CD1c-positive myeloid dendritic cell (primary cell): ENCODE measurements around the gene TNIP3.
A peak's percentile ranks its signal among the peaks of the same experiment; 100 is the strongest.

Experiments
- DNase-seq: peaks from one replicate; pipeline ENCODE4 v3.0.0-alpha.2; 2016; ENCODE audit errors: extremely low spot score

The TNIP3 gene, protein sequence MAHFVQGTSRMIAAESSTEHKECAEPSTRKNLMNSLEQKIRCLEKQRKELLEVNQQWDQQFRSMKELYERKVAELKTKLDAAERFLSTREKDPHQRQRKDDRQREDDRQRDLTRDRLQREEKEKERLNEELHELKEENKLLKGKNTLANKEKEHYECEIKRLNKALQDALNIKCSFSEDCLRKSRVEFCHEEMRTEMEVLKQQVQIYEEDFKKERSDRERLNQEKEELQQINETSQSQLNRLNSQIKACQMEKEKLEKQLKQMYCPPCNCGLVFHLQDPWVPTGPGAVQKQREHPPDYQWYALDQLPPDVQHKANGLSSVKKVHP

GRCh38 chr4:121164291-121164690 is at the start of gene TNIP3:
Gene TNIP3 (minus strand): TSS chr4:121164321. CDS start chr4:121164125, 196 bp downstream.
- peak; percentile 77 for DNase-seq

DNA sequence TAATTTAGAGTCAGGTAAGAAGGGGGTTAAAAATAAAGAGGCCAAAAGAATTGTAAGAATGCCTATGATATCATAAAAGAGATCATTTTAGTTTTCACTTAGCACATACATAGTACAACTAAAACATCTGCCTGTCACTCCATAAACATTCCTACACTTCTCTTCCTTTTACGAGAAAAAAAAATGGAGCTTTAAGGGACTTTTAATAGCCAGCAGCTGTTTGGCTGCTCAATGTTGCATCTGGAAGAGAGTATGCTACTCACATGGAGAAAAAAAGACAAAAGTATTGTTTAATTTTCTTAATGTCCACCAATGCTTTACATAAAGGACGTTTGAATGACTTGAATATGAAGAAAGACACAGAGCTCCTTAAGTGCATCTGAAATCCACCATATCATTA is 48.7 kb upstream of the TNIP3 start:
- no peak for DNase-seq

- no peak for DNase-seq
These were observed 45.0 kb upstream of the TNIP3 start for GRCh38 chr4:121209171-121209570.

- DNase-seq = no peak
These were observed 44.3 kb upstream of the TNIP3 start for GRCh38 chr4:121208244-121209007.

DNA sequence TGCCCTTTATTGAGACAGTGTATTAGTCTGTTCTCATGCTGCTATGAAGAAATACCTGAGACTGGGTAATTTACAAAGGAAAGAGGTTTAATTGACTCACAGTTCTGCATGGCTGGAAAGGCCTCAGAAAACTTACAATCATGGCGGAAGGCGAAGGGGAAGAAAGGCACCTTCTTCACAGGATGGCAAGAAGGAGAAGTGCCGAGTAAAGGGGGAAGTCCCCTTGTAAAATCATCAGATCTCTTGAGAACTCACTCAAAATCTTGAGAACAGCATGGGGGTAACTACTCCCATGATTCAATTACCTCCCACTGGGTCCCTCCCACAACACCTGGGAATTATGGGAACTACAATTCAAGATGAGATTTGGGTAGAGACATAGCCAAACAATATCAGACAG is 41.7 kb upstream of the TNIP3 start:
- DNase-seq = peak; percentile 21

DNA sequence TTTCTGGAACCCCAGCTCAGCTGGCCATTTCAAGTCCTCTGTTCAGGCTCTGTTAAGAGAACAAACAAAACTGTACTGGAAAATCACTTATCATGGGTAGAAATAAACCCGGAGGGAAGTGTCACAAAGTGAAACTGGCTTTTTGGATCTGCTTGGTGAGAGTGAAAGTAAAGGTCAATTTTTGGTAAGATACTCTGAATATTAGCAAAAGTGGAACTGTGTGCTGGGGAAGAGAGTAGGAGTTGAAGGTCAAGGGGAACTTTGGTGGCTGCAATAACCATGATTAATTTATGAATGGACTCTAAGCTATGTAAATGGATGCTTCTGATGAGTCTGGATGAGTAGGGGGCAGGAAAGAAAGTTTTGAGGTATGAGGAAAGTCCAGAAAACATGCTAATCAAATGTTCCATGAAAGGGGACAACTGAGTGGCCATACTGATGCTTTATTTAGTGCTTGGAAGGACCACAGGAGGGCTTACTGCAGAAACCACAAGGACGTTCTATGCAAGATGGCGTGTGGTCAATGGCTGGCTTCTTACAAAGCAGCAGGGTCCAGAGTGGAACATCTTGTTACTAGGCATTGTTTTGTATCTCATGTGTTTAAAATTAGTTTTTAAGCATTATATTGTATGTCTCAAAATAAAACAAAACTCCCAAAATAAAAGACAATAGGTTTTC is 36.8 kb upstream of the TNIP3 start:
- peak; percentile 82 for DNase-seq

DNA sequence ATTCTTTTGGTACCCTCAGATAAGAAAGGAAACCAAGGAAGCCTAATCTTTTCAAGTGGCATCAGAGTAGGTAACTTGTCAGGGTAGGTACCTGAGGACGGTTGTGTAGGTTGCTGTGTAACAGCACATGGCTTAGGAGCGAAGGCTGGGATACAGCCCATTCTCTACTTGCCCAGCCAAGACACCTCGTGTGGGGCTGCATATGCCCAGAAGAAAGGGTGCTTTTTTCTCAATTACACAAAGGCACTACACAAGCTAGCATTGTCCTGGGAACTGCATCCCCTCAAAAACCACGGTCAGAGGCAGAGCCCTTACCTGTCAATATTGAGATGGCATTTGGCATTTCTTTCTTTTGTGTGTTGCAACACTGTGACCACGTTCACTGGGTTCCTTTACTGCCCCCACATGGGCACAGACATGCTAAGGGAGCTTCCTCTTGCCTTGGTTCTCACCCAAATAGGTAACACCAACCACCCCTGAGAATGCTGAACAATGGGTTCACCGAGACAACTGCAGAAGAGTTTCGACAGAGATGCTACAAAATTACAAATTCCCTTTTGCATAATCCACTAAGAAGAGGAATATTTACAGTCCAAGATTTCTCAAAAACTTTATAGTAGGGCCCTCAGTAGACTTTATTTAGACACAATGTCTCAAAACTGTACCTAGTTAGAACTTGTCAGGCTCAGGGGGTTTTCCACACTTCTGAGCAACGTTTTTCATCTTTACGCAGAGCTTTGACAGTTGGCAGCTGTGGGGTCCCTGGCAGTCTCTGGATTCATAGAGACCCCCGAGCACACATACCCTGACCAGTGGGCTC is 35.8 kb upstream of the TNIP3 start:
- DNase-seq = peak; percentile 47

DNA sequence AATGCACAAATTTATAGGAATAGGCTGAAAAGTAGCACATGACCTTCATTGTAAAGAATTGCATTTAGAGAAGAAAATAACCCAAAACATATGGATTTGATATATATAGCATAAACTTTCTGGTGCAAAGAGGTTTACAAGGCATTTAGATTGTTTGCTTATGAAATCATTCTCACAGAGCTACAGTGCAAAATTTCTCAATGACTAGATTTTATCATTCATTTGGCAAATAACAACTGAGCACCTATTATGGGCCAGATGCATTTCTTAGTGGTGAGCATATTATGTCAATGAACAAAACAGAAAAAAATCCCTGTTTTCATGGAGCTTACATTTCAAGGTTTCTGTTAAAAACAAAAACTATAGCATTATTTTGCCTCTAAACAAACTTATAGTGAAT is 34.1 kb upstream of the TNIP3 start:
- no peak for DNase-seq

GRCh38 chr4:121195649-121196048 is 31.5 kb upstream of the TNIP3 start:
- DNase-seq = no peak

GRCh38 chr4:121192480-121192879 is 28.4 kb upstream of the TNIP3 start:
- DNase-seq = peak; percentile 67

DNA sequence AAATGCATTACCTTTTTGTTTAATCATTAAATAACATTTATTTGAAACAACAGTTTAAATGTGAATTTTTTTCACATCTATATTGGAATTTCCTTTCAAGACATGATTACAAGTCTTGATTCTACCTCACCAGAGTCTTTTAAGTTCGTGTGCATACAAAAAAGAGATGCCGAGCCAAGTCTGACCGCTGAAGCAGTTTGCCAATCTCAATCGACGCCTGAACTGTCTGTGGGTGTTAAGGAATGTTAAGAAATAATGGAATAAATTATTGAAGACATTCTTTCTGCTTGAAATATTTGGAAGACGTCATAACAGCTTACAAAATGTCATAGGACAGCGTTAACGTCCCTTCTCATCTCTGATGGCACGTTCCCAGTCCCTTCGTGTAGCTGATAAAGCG is 27.9 kb upstream of the TNIP3 start:
- DNase-seq = no peak

DNA sequence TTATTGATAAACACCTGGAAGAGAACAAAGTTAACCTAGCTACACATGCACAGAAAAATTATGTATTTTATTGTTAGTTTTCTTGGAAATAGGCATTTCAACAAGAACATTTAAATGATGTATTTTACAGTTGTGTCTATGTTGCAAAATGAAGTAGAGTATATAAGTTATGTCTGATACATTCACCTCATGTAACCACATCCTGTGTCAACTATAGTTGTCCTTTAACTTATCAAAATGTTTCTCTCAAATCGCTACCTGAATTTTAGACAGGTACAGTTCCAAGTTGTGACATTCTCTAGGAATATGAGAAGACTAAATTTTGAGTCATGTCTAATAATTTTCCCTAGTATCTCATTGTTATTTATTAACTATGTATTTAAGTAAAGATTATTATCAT is 27.2 kb upstream of the TNIP3 start:
- no peak for DNase-seq

DNA sequence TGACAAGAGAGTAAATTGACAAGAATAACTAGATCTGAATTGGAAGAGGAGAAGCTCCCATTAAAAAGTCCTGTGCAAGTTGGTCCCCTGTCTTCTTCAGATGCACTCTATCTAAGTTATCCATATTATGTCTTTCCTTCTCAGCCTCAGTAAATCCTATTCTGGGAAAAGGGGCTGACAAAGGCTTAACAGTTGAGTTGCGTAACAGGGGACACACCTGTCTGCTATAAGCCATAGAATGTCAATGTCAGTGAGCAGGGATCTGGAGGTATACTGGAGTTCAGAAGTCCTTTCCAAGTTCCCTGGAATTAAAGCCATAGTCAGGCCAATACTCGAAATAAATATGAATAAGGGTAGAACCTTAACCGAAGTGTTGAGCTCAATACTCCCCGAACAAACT is 26.3 kb upstream of the TNIP3 start:
- DNase-seq = no peak

GRCh38 chr4:121189326-121190215 is 25.4 kb upstream of the TNIP3 start:
- DNase-seq = no peak

DNA sequence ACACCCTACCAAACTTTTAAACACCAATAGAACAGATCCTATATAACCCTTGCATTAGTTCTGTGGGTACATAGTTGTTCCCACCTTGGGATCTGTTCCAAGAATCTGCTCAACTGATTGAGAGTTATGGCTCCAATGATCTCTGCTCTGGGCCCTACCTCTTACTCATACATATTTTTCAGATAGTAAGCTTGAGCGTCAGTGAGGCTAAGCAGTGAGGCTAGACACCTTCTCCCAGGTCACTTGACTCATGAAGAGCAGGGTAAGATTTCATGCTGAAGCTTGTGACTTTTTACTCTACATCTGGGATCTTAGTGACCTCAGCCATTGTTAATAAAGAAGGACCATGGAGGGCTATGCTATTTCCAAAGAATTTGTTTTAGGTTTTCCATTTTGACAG is 23.1 kb upstream of the TNIP3 start:
- DNase-seq = no peak

DNA sequence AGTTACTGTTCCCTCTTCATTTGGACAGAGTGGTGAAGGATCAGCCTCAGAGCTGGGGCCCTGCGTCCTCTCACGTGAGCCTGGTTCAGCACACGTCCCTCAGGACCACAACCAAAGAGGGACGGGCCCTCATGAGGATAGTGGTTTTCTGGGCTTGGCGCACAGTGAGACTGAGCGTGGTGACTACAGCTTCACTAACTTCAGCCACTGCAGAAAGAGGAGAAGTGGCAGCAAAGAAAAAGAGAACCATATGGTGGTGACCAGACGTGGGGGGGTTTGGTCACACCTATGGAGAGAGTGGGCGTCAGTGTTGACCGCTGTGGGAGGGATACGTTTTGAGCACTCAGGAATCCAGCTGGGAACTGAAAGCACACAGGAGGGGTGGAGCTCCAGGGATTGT is 21.8 kb upstream of the TNIP3 start:
- peak; percentile 64 for DNase-seq

DNA sequence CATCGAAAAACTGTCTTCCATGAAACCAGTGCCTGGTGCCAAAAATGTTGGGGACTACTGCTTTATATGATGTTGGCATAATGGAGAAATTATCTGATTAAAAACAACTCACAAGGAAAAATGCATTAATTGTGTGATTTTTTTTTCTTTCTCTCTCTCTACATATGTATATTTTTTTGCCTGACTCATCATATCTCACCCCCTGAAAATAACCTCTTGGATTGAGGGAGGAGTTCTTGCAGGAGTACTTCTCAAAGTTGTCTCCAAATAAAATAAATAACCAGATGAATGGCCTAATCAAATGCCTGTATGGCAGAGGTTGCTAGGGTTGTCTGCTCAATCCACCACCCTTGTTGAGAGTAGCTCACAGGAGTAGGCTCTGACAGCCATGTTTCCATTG is 19.9 kb upstream of the TNIP3 start:
- no peak for DNase-seq

DNA sequence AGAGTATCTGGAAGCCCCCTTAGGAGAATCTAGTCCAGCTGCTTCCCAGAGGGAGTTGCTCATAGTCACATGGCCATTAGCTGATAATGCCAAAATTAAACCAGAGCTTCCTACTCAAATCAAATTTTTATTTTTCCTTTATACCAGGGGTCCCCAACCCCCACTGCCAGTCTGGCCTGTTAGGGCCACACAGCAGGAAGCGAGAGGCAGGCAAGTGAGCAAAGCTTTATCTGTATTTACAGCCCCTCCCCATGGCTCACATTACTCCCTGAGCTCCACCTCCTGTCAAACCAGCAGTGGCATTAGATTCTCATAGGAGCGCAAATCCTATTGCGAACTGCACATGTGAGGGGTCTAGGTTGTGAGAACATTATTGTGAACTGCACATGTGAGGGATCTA is 19.2 kb upstream of the TNIP3 start:
- no peak for DNase-seq

- DNase-seq = peak; percentile 58
These were observed 18.2 kb upstream of the TNIP3 start for GRCh38 chr4:121182296-121182695.

- no peak for DNase-seq
These were observed 17.4 kb upstream of the TNIP3 start for GRCh38 chr4:121181493-121181892.

DNA sequence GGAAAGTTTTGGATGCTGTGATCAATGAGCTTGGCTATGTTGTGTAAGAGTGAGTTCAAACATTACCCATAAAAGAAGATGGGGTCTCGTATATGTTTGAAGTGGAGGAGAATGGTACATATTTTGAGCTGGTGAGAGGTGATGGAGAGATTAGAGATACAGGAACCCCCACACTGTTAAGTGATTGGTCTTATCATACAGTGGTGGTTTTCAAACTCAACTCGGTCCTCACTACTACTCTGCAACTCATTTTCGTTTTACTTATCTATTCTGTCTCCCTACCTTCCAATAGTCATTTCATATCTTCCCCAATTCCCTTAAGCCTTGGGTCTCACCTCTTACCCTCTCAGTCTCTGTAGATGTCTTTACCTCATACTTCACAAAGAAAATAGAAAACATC is 16.4 kb upstream of the TNIP3 start:
- DNase-seq = no peak
